Activated T-helper 1 cell treated with anti-CD3 and anti-CD28 coated beads, Interleukin-12 subunit alpha, Interleukin-12 subunit beta, Interleukin-2, Interleukin-4 antibody, amounts not matched to agents 30 ng/mL and 10 ng/mL and 1 ng/mL, durations not matched to agents 14 hours and 24 hours and 36 hours (primary cell): ENCODE results near the gene MAML3. TPM values are rescaled to one million over a fixed set of nuclear protein-coding genes. Genes with fewer than 3 reads are reported as not detected.
A peak's percentile ranks its signal among the peaks of the same experiment; 100 is the strongest.

Source experiments
- DNase-seq: peaks from one replicate; pipeline ENCODE4 v3.0.0; 2021; ENCODE audit warnings: low spot score
- H3K27ac Mint-ChIP-seq: one replicate; pipeline ENCODE4 v1.8.0; 2021; ENCODE audit warnings: mild to moderate bottlenecking, mixed read lengths
- H3K27me3 Mint-ChIP-seq: one replicate; pipeline ENCODE4 v1.8.0; 2022; ENCODE audit warnings: mild to moderate bottlenecking, moderate library complexity, mixed read lengths; ENCODE audit not compliant: insufficient read depth
- H3K36me3 Mint-ChIP-seq: one replicate; pipeline ENCODE4 v1.8.0; 2021; ENCODE audit warnings: low read depth, mixed read lengths
- H3K4me1 Mint-ChIP-seq: one replicate; pipeline ENCODE4 v1.8.0; 2021; ENCODE audit warnings: low read depth, mixed read lengths
- H3K4me3 Mint-ChIP-seq: one replicate; pipeline ENCODE4 v1.8.0; 2021; ENCODE audit warnings: mild to moderate bottlenecking, moderate library complexity, mixed read lengths
- H3K9me3 Mint-ChIP-seq: one replicate; pipeline ENCODE4 v1.8.0; 2021; ENCODE audit warnings: mixed read lengths
- intact Hi-C: fragments of 100-400 bp; cut with micrococcal nuclease; formaldehyde crosslinking; loops from one replicate; pipeline ENCODE4 v1.15.1; 2024
- total RNA-seq: library from RNA; stranded (reverse); gene quantifications from 2 replicates; pipeline ENCODE4 v1.2.3, GENCODE V29; 2022

MAML3 gene
- total RNA-seq: 0.32 and 0.47 TPM in 2 replicates

- intact Hi-C loops: loop anchor here (1.0 to 10.0 kb wide), 10 partner anchors 95 to 1069 kb away; partner anchors contain the start of genes ELF2, ELMOD2 and SETD7
These were observed at the start of gene MAML3 for GRCh38 chr4:140153718-140154571. Gene MAML3 (minus strand): TSS chr4:140154184. CDS start chr4:140153327, 857 bp downstream.

GRCh38 chr4:140198942-140199341, 45.0 kb upstream of the MAML3 start:
- H3K27me3 Mint-ChIP-seq: peaks cover 27% of the 10 kb centered on the region
- peaks cover 3% of the 10 kb centered on the region for H3K9me3 Mint-ChIP-seq
- intact Hi-C loops: no loop called here
- no peak overlapping the region for H3K27ac Mint-ChIP-seq
- no peak for DNase-seq
- H3K4me1 Mint-ChIP-seq: no peaks in the 10 kb centered on the region
- no peak overlapping the region for H3K4me3 Mint-ChIP-seq
- H3K36me3 Mint-ChIP-seq: no peaks in the 10 kb centered on the region

More at GRCh38 chr4:140153718-140154571, at the start of gene MAML3:
- peak; percentile 76 for DNase-seq
- no peaks in the 10 kb centered on the region for H3K9me3 Mint-ChIP-seq
- H3K27me3 Mint-ChIP-seq: peaks cover 69% of the 10 kb centered on the region
- H3K4me1 Mint-ChIP-seq: peaks cover 57% of the 10 kb centered on the region
- H3K27ac Mint-ChIP-seq: peak within 1 kb of the TSS; percentile 63
- H3K36me3 Mint-ChIP-seq: peaks cover 3% of the 10 kb centered on the region
- H3K4me3 Mint-ChIP-seq: peak within 1 kb of the TSS; percentile 86

- Mint-ChIP-seq H3K4me3 (no peak overlapping the region), H3K4me1 (no peaks in the 10 kb centered on the region), H3K27ac (no peak overlapping the region), H3K36me3 (no peaks in the 10 kb centered on the region), H3K9me3 (peaks cover 3% of the 10 kb centered on the region), H3K27me3 (peaks cover 19% of the 10 kb centered on the region)
- intact Hi-C loops: no loop called here
- no peak for DNase-seq
These were observed 41.8 kb upstream of the MAML3 start for GRCh38 chr4:140195806-140196205.

- Mint-ChIP-seq H3K9me3 (no peaks in the 10 kb centered on the region), H3K36me3 (no peaks in the 10 kb centered on the region), H3K27ac (no peak overlapping the region), H3K4me3 (no peak overlapping the region), H3K27me3 (peaks cover 33% of the 10 kb centered on the region), H3K4me1 (no peaks in the 10 kb centered on the region)
- DNase-seq: no peak
- intact Hi-C loops: no loop called here
These were observed 35.8 kb upstream of the MAML3 start for GRCh38 chr4:140189805-140190204.

GRCh38 chr4:140188975-140189374, 35.0 kb upstream of the MAML3 start:
- DNase-seq: no peak
- H3K4me3 Mint-ChIP-seq: no peak overlapping the region
- H3K4me1 Mint-ChIP-seq: no peaks in the 10 kb centered on the region
- H3K27me3 Mint-ChIP-seq: peaks cover 38% of the 10 kb centered on the region
- no peak overlapping the region for H3K27ac Mint-ChIP-seq
- H3K36me3 Mint-ChIP-seq: no peaks in the 10 kb centered on the region
- no peaks in the 10 kb centered on the region for H3K9me3 Mint-ChIP-seq
- intact Hi-C loops: no loop called here

GRCh38 chr4:140187316-140187695, 33.3 kb upstream of the MAML3 start:
- no peak overlapping the region for H3K27ac Mint-ChIP-seq
- no peak overlapping the region for H3K4me3 Mint-ChIP-seq
- no peaks in the 10 kb centered on the region for H3K4me1 Mint-ChIP-seq
- H3K36me3 Mint-ChIP-seq: no peaks in the 10 kb centered on the region
- intact Hi-C loops: no loop called here
- no peaks in the 10 kb centered on the region for H3K9me3 Mint-ChIP-seq
- no peak for DNase-seq
- peaks cover 42% of the 10 kb centered on the region for H3K27me3 Mint-ChIP-seq

- H3K27me3 Mint-ChIP-seq: peaks cover 42% of the 10 kb centered on the region
- intact Hi-C loops: no loop called here
- DNase-seq: no peak
- no peak overlapping the region for H3K27ac Mint-ChIP-seq
- no peaks in the 10 kb centered on the region for H3K9me3 Mint-ChIP-seq
- no peaks in the 10 kb centered on the region for H3K36me3 Mint-ChIP-seq
- H3K4me3 Mint-ChIP-seq: no peak overlapping the region
- no peaks in the 10 kb centered on the region for H3K4me1 Mint-ChIP-seq
These were observed 32.8 kb upstream of the MAML3 start for GRCh38 chr4:140186651-140187315.

GRCh38 chr4:140186082-140186438, 32.1 kb upstream of the MAML3 start:
- no peak overlapping the region for H3K27ac Mint-ChIP-seq

GRCh38 chr4:140185412-140186081, 31.6 kb upstream of the MAML3 start:
- intact Hi-C loops: no loop called here
- DNase-seq: no peak
- Mint-ChIP-seq H3K36me3 (no peaks in the 10 kb centered on the region), H3K27ac (no peak overlapping the region), H3K4me3 (no peak overlapping the region), H3K4me1 (no peaks in the 10 kb centered on the region), H3K9me3 (no peaks in the 10 kb centered on the region), H3K27me3 (peaks cover 45% of the 10 kb centered on the region)

More at GRCh38 chr4:140186082-140186438, 32.1 kb upstream of the MAML3 start:
- H3K36me3 Mint-ChIP-seq: no peaks in the 10 kb centered on the region
- intact Hi-C loops: no loop called here
- no peak overlapping the region for H3K4me3 Mint-ChIP-seq
- no peaks in the 10 kb centered on the region for H3K9me3 Mint-ChIP-seq
- no peak for DNase-seq
- no peaks in the 10 kb centered on the region for H3K4me1 Mint-ChIP-seq
- H3K27me3 Mint-ChIP-seq: peaks cover 42% of the 10 kb centered on the region

- intact Hi-C loops: no loop called here
- no peak overlapping the region for H3K27ac Mint-ChIP-seq
- peaks cover 49% of the 10 kb centered on the region for H3K27me3 Mint-ChIP-seq
These were observed 29.3 kb upstream of the MAML3 start for GRCh38 chr4:140183270-140183669.

GRCh38 chr4:140180577-140180976, 26.6 kb upstream of the MAML3 start:
- no peaks in the 10 kb centered on the region for H3K9me3 Mint-ChIP-seq
- no peaks in the 10 kb centered on the region for H3K4me1 Mint-ChIP-seq
- no peaks in the 10 kb centered on the region for H3K36me3 Mint-ChIP-seq
- H3K27me3 Mint-ChIP-seq: peaks cover 38% of the 10 kb centered on the region
- intact Hi-C loops: no loop called here
- no peak overlapping the region for H3K27ac Mint-ChIP-seq
- no peak for DNase-seq
- H3K4me3 Mint-ChIP-seq: no peak overlapping the region

More at GRCh38 chr4:140183270-140183669, 29.3 kb upstream of the MAML3 start:
- no peak overlapping the region for H3K4me3 Mint-ChIP-seq
- no peaks in the 10 kb centered on the region for H3K36me3 Mint-ChIP-seq
- H3K9me3 Mint-ChIP-seq: no peaks in the 10 kb centered on the region
- no peaks in the 10 kb centered on the region for H3K4me1 Mint-ChIP-seq
- no peak for DNase-seq

GRCh38 chr4:140176735-140177134, 22.8 kb upstream of the MAML3 start:
- no peak overlapping the region for H3K27ac Mint-ChIP-seq
- H3K9me3 Mint-ChIP-seq: no peaks in the 10 kb centered on the region
- no peak for DNase-seq
- H3K4me1 Mint-ChIP-seq: no peaks in the 10 kb centered on the region
- H3K4me3 Mint-ChIP-seq: no peak overlapping the region
- peaks cover 38% of the 10 kb centered on the region for H3K27me3 Mint-ChIP-seq
- intact Hi-C loops: no loop called here
- H3K36me3 Mint-ChIP-seq: no peaks in the 10 kb centered on the region

- no peak for DNase-seq
- Mint-ChIP-seq H3K9me3 (no peaks in the 10 kb centered on the region), H3K27me3 (peaks cover 38% of the 10 kb centered on the region), H3K27ac (no peak overlapping the region), H3K4me3 (no peak overlapping the region), H3K4me1 (no peaks in the 10 kb centered on the region), H3K36me3 (no peaks in the 10 kb centered on the region)
- intact Hi-C loops: no loop called here
These were observed 20.6 kb upstream of the MAML3 start for GRCh38 chr4:140174543-140174942.
